C4-2B (cell line): ENCODE data around the gene PTPRF.
A peak's percentile ranks its signal among the peaks of the same experiment; 100 is the strongest.

ENCODE experiments used
- H3K27ac ChIP-seq: fragments of 450-650 bp; 2 replicates; pipeline ENCODE4 v1.5.1; 2017
- ZFX ChIP-seq: fragments of 450-650 bp; IDR thresholded peaks from 2 replicates; pipeline ENCODE4 v1.6.1; 2017
- TF ChIP-seq, protein P1 (sequence below): fragments of 450-650 bp; conservative IDR thresholded peaks from 2 replicates; pipeline ENCODE4 v1.5.1; 2017; ENCODE audit warnings: mild to moderate bottlenecking

PTPRF gene

DNA sequence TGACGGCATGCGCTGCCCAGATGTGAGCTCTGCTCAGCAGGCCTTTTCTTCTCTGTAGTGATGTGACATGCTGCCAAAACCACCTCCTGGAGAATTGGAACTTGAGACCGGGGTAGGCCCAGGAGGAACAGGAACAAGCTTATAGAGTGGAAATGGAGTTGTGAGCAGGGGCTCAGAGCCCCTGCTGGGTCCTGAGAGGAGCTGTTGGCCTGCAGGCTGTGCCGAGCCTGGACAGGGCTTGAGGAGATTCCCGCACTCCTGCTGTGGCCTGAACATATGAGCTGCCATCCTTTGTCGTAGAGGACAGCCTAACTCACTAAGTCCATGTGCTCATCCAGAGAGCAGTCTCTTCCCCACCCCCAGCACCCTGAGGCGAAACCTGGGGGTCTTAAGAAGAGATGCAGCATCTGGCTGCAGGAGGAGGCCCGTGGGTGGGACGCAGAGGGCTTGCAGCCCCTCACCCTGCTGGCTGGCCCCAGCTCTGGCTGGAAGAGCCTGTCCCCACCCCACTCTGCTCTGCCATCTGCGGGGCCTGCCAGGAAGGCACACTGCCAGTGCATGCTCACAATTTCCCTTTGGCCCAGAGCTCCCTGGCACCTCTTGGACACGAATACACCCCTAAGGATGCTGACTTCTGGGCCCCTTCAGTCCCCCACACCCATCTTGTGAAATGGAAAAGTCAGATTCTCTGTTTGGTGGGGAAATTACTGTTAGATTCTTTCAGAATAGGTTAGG lies 42.5 kb downstream of the PTPRF start:
- TF ChIP-seq, protein P1, sequence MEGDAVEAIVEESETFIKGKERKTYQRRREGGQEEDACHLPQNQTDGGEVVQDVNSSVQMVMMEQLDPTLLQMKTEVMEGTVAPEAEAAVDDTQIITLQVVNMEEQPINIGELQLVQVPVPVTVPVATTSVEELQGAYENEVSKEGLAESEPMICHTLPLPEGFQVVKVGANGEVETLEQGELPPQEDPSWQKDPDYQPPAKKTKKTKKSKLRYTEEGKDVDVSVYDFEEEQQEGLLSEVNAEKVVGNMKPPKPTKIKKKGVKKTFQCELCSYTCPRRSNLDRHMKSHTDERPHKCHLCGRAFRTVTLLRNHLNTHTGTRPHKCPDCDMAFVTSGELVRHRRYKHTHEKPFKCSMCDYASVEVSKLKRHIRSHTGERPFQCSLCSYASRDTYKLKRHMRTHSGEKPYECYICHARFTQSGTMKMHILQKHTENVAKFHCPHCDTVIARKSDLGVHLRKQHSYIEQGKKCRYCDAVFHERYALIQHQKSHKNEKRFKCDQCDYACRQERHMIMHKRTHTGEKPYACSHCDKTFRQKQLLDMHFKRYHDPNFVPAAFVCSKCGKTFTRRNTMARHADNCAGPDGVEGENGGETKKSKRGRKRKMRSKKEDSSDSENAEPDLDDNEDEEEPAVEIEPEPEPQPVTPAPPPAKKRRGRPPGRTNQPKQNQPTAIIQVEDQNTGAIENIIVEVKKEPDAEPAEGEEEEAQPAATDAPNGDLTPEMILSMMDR = no peak
- no peak for TF ChIP-seq ZFX
- peak overlapping the region; percentile 53 for H3K27ac ChIP-seq

DNA sequence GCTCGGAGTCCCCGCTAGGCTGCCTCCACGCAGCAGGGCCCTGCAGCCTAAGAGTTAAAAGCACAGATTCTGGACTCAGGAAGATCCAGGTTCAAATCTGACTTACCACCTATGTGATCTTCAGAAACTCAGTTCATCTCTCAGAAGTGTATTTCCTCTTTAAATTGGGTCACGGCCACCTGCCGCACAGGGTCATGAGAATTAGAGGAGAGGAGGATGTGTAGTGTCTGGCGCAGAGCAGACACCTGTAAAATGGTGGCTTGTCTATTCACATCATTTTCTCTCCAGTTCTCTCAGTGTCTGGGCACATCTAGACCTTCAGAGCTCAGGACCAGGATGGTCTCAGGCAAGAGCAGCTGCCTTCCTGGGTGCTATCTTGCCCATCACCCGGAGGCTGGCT lies 45.8 kb downstream of the PTPRF start:
- no peak for TF ChIP-seq ZFX
- TF ChIP-seq, protein P1 = no peak
- no peak overlapping the region for H3K27ac ChIP-seq

DNA sequence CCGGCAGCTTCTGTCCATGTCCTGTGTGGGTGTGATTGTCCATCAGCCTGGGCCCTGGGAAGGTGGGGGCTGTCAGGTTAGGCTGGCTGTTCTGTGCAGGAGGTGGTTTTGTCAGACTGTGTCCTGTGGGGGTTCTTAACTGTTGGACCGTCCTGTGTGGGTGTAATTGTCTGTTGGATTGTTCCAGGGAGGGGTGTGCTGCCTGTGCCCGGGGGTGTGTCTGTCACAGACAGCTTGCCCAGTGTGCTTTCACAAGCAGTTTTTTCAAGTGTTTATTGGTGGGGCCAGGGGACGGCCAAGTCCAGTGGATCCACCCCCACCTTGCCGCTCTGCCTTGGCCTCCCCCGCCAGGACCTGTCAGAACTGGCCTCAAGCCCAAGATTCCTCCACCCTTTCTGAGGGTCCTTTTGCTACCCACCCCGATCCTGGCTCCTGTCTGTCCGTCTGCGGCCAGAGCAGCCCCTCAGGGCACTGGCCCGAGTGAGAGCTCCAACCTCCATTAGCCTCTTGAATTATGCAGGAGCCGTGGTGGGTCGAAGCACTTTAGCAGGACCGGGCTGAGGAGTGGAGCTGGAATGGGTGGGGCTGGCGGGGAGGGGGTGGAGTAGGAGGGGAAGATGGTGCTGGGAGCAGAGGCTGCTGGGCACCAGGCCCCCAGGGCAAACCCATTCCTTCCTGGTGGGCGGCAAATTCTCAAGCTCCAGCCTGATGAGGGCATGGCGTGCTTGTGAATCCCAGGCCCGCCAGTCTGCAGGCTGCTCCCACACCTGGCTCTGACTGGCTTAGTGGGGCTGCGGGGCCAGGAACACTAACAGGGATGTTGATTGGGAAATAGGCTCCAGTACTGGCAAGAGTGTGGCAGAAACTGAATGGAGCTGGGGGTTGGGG lies 47.2 kb downstream of the PTPRF start:
- no peak overlapping the region for H3K27ac ChIP-seq
- TF ChIP-seq, protein P1 = no peak
- TF ChIP-seq ZFX = no peak

DNA sequence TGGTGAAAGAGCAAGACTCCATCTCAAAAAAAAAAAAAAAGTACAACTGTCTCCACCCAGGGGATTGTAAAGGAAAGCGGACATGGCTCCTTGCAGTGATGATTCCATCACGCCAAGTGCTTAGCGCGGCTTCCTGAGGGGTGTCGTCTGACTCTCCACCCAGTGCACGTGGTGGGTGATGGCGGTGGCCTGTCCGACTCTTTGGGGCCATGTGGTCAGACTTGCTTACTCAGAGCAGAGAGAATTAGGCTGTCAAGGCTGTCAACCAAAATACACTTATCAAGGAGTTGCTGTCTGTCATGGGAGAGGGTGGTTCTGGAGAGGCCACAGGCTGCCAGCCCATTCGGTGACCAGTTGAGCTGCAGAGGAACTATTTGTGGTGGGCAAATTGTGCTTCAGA lies 49.4 kb downstream of the PTPRF start:
- TF ChIP-seq, protein P1 = no peak
- TF ChIP-seq ZFX = no peak
- no peak overlapping the region for H3K27ac ChIP-seq

DNA sequence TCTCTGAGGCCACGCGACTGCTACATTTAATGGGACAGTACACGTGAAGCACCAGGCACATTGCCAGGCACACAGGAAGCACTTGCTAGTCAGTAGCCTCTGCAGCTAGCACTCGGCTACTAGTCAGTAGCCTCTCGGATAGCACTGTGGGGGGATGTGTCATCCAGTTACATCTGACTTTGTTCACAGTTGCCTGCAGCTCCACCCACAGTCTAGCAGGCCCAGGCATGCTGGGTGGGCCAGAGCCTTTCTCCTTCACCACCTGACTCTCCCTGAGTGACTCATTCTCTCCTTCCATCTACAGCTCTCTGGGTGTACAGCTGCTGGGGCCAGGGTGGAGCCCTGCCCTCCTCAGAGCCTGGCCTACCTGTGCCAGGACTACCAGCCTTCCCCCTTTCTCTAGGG lies 51.5 kb downstream of the PTPRF start:
- TF ChIP-seq ZFX = no peak
- TF ChIP-seq, protein P1 = no peak
- no peak overlapping the region for H3K27ac ChIP-seq

DNA sequence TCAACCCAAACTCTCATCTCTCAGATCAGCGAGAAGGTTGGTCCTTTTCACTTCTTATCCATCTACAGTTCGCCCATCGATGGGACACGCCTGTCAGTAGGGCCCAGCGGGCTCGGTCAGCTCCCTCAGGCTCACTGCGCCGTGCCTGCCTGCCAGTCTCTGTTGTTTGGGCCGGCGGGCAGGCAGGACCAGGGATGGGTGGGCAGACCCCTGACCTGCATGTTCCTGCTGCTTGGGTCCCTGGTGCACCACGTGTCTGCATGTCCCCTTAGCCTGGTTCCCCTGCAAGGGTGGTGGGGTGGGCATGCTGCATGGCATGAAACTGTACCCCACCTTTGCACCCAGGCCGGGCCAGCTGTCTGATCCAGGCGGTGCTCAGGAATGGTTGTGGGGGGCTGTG lies 52.4 kb downstream of the PTPRF start:
- TF ChIP-seq ZFX = no peak
- H3K27ac ChIP-seq = no peak overlapping the region

DNA sequence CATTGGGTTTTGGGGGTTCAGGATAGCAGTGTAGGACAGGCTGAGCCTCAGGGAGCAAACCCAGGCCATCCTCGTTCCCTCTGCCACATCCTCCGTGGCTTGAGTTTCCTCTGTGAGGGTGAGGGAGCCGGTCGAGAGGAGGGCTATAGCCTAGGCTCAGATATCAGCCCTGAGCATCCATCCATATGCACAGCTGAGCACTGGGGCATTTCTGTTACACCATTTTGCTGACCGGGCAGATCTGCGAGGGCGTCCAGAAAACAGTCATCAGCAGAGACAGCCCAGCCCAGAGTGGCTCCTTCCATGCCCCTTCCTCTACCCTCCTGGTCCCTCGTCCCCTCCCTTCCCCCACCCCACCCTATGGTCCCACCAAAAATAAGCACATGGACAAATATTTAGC lies 53.5 kb downstream of the PTPRF start:
- TF ChIP-seq ZFX = no peak
- H3K27ac ChIP-seq = no peak overlapping the region

DNA sequence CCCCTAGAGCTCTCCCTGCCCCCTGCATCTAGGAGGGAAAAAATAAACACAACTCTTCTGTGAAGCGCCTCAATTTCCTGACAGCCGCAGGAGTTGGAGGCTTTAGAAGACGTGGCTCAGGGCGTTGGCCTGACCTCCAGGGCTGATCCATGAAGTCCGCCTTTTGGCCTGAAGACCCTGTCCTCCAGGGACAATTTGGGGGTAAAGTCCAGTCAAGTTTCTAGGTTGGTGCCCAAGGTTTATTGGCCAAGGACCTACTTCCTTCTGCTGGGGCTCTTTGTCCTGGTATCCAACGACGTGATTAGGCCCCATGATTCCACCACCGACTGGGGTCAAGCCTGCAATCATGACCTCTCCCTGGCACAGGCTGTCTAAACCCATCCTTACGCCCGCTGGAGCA lies 54.9 kb downstream of the PTPRF start:
- TF ChIP-seq, protein P1 = no peak
- TF ChIP-seq ZFX = no peak
- H3K27ac ChIP-seq = no peak overlapping the region
